ENCODE measurements around the gene SLC49A4. TPM values are rescaled to one million over a fixed set of nuclear protein-coding genes. Genes with fewer than 3 reads are reported as not detected.

SLC49A4 gene
- polyA plus RNA-seq, 2 of the 4 experiments (the other 2 are of a cell fraction), result 11.1 to 16.2 TPM

- Histone ChIP-seq H3K4me1 (no peaks in the 10 kb centered on the region), H3K9me3 (no peaks in the 10 kb centered on the region), H3K4me3 (no peak overlapping the region), H3K4me2 (no peak overlapping the region), H3K27ac (no peak overlapping the region)
- no peak for ATAC-seq
- no peak for TF ChIP-seq POLR2AphosphoS2 (conservative IDR thresholded peaks at IDR 0.05; ENCODE audit: low read length)
- no peak for TF ChIP-seq CBX2 (IDR thresholded peaks at IDR 0.05; ENCODE audit: borderline replicate concordance, low read depth)
- TF ChIP-seq PBX3 (IDR thresholded peaks at IDR 0.05), result no peak
- TF ChIP-seq TP53 (CRISPR knock-in tag; IDR thresholded peaks at IDR 0.05), result no peak
- ChIA-PET POLR2A (no interaction called here), CTCF (interaction anchor here (1.7 kb wide), 1 partner anchor 17 kb away, joined by 10 read pairs; no protein-coding TSS in a partner anchor)
- 79% methylated on average over 11 of the region's 20 CpGs for WGBS (ENCODE audit: missing lambda C conversion rate)
- FAIRE-seq, result no peak
- DNase-seq (ENCODE audit: low read depth in 1 of 2, low spot score in 1 of 2), result no peak
These were observed 131.5 kb downstream of the SLC49A4 start for GRCh38 chr3:122926322-122926721.

GRCh38 chr3:122926811-122927210 lies 131.9 kb downstream of the SLC49A4 start:
- no peak overlapping the region for H3K4me3 ChIP-seq
- no peak for FAIRE-seq
- WGBS (ENCODE audit: missing lambda C conversion rate), result 93% methylated on average over 3 of the region's 3 CpGs
- H3K4me1 ChIP-seq, result no peaks in the 10 kb centered on the region
- ChIA-PET CTCF (interaction anchor here (1.7 kb wide), 1 partner anchor 16 kb away, joined by 10 read pairs; no protein-coding TSS in a partner anchor), POLR2A (no interaction called here)
- DNase-seq (ENCODE audit: low read depth in 1 of 2, low spot score in 1 of 2), result no peak
- no peak for ATAC-seq
- TF ChIP-seq MAZ (IDR thresholded peaks at IDR 0.05; ENCODE audit: borderline replicate concordance, low read depth, low read length) (no peak), HDAC2 (IDR thresholded peaks at IDR 0.05) (0 out of 2 replicates have a peak, but pooled peaks have one; percentile 23), ZFP36 (IDR thresholded peaks at IDR 0.05; ENCODE audit: borderline replicate concordance, partially characterized antibody) (peak; percentile 58)
- H3K27ac ChIP-seq, result no peak overlapping the region
- no peak overlapping the region for H3K4me2 ChIP-seq
- H3K9me3 ChIP-seq, result no peaks in the 10 kb centered on the region

GRCh38 chr3:122927726-122928125 lies 132.9 kb downstream of the SLC49A4 start:
- ATAC-seq, result no peak
- 72% methylated on average over 10 of the region's 10 CpGs for WGBS (ENCODE audit: missing lambda C conversion rate)
- H3K4me3 ChIP-seq, result no peak overlapping the region
- H3K9me3 ChIP-seq, result no peaks in the 10 kb centered on the region
- no peaks in the 10 kb centered on the region for H3K4me1 ChIP-seq
- FAIRE-seq, result no peak
- ChIA-PET CTCF (interaction anchor here (0.9 to 1.4 kb wide), 2 partner anchors 11 to 38 kb away, joined by 3 read pairs; no protein-coding TSS in a partner anchor), POLR2A (no interaction called here)
- H3K27ac ChIP-seq, result no peak overlapping the region
- no peak overlapping the region for H3K4me2 ChIP-seq
- TF ChIP-seq RARB (CRISPR knock-in tag; IDR thresholded peaks at IDR 0.05) (no peak), MYC (IDR thresholded peaks at IDR 0.05; ENCODE audit: borderline replicate concordance, low read length) (no peak), RNF2 (IDR thresholded peaks at IDR 0.05; ENCODE audit: borderline replicate concordance, low read depth) (no peak), BHLHE40 (IDR thresholded peaks at IDR 0.05; ENCODE audit: low read depth, low read length) (no peak), HOXA7 (CRISPR knock-in tag; IDR thresholded peaks at IDR 0.05) (no peak), HMGXB4 (CRISPR knock-in tag; IDR thresholded peaks at IDR 0.05; ENCODE audit: borderline replicate concordance) (no peak), FOXS1 (CRISPR knock-in tag; IDR thresholded peaks at IDR 0.05) (no peak), RAD21 (conservative IDR thresholded peaks at IDR 0.05 in 1 of 2, IDR thresholded peaks at IDR 0.05 in 1 of 2) (no peak), KDM5A (IDR thresholded peaks at IDR 0.05) (no peak), FOSB (CRISPR knock-in tag; IDR thresholded peaks at IDR 0.05) (no peak)
- DNase-seq (ENCODE audit: low read depth in 1 of 2, low spot score in 1 of 2), result no peak

Measured in A549 (cell line).